NCI-H526 (cell line): ENCODE data around the gene FKBP3.
"Not testable (repeated sequence)": the region's sequence is repeated elsewhere in the genome, so short reads cannot be mapped to it uniquely, and the experiment has no call there.

Experiments
- DNase-seq, 2 experiments: peaks; one replicate each; lab custom pipeline; 2025; lab: John Stamatoyannopoulos, UW

The FKBP3 gene

GRCh38 chr14:45112896-45113781 is 21.1 kb downstream of the FKBP3 start:
- DNase-seq, result no peak

GRCh38 chr14:45104561-45104960 is 29.7 kb downstream of the FKBP3 start:
- no peak for DNase-seq

GRCh38 chr14:45103806-45104205 is 30.5 kb downstream of the FKBP3 start:
- DNase-seq, result no peak

GRCh38 chr14:45096218-45096617 is 38.1 kb downstream of the FKBP3 start:
- DNase-seq, result no peak

GRCh38 chr14:45095143-45095542 is 39.1 kb downstream of the FKBP3 start:
- DNase-seq, result no peak

GRCh38 chr14:45094275-45094674 is 40.0 kb downstream of the FKBP3 start:
- DNase-seq, result no peak

- no peak for DNase-seq
Measured at GRCh38 chr14:45091710-45092109, 42.6 kb downstream of the FKBP3 start.

GRCh38 chr14:45089813-45090212 is 44.5 kb downstream of the FKBP3 start:
- no peak for DNase-seq

GRCh38 chr14:45084946-45085346 is 49.3 kb downstream of the FKBP3 start:
- DNase-seq, result no peak

GRCh38 chr14:45083976-45084722 is 50.1 kb downstream of the FKBP3 start, which contains the start of gene PRPF39:
Gene PRPF39 (plus strand): TSS chr14:45084116. CDS start chr14:45095240, 11,124 bp downstream.
- peak; percentile 82 to 96 for DNase-seq

- DNase-seq, result no peak
Measured at GRCh38 chr14:45083617-45083975, 50.7 kb downstream of the FKBP3 start.

GRCh38 chr14:45082420-45082819 is 51.9 kb downstream of the FKBP3 start:
- no peak for DNase-seq

GRCh38 chr14:45081096-45081495 is 53.2 kb downstream of the FKBP3 start:
- DNase-seq, result not testable (repeated sequence)

- not testable (repeated sequence) for DNase-seq
Measured at GRCh38 chr14:45080416-45080968, 53.8 kb downstream of the FKBP3 start.

- no peak for DNase-seq
Measured at GRCh38 chr14:45078323-45078722, 56.0 kb downstream of the FKBP3 start.

- no peak for DNase-seq
Measured at GRCh38 chr14:45073231-45073879, 60.9 kb downstream of the FKBP3 start.

- no peak for DNase-seq
Measured at GRCh38 chr14:45072126-45072525, 62.2 kb downstream of the FKBP3 start.

- no peak for DNase-seq
Measured at GRCh38 chr14:45070215-45070614, 64.1 kb downstream of the FKBP3 start.

- DNase-seq, result no peak
Measured at GRCh38 chr14:45068396-45068795, 65.9 kb downstream of the FKBP3 start.

- no peak for DNase-seq
Measured at GRCh38 chr14:45066667-45067066, 67.6 kb downstream of the FKBP3 start.

GRCh38 chr14:45065956-45066355 is 68.3 kb downstream of the FKBP3 start:
- DNase-seq, result no peak
